Measurements from ENCODE around the gene RNGTT.
"Not testable (repeated sequence)": the region's sequence is repeated elsewhere in the genome, so short reads cannot be mapped to it uniquely, and the experiment has no call there.

The RNGTT gene

GRCh38 chr6:88741071-88741470, 222.3 kb downstream of the RNGTT start:
- in situ Hi-C loops (cut with MboI; ENCODE audit: low sequenced_read_pairs), result no loop called here

GRCh38 chr6:88734544-88734943, 228.9 kb downstream of the RNGTT start:
- in situ Hi-C loops (cut with MboI; ENCODE audit: low sequenced_read_pairs), result no loop called here

GRCh38 chr6:88730611-88731011, 232.8 kb downstream of the RNGTT start:
- in situ Hi-C loops (cut with MboI; ENCODE audit: low sequenced_read_pairs), result no loop called here

GRCh38 chr6:88728756-88729155, 234.7 kb downstream of the RNGTT start:
- in situ Hi-C loops (cut with MboI; ENCODE audit: low sequenced_read_pairs), result no loop called here

- in situ Hi-C loops (cut with MboI; ENCODE audit: low sequenced_read_pairs), result not testable (repeated sequence)
These were observed 237.0 kb downstream of the RNGTT start for GRCh38 chr6:88726409-88726808.

- in situ Hi-C loops (cut with MboI; ENCODE audit: low sequenced_read_pairs), result no loop called here
These were observed 238.1 kb downstream of the RNGTT start for GRCh38 chr6:88725111-88725975.

GRCh38 chr6:88722686-88723085, 240.7 kb downstream of the RNGTT start:
- in situ Hi-C loops (cut with MboI; ENCODE audit: low sequenced_read_pairs), result no loop called here

GRCh38 chr6:88716399-88716798, 247.0 kb downstream of the RNGTT start:
- in situ Hi-C loops (cut with MboI; ENCODE audit: low sequenced_read_pairs), result not testable (repeated sequence)

- in situ Hi-C loops (cut with MboI; ENCODE audit: low sequenced_read_pairs), result no loop called here
These were observed 251.0 kb downstream of the RNGTT start for GRCh38 chr6:88712243-88712936.

- in situ Hi-C loops (cut with MboI; ENCODE audit: low sequenced_read_pairs), result no loop called here
These were observed 253.6 kb downstream of the RNGTT start for GRCh38 chr6:88709819-88710246.

GRCh38 chr6:88708197-88708744, 255.1 kb downstream of the RNGTT start:
- in situ Hi-C loops (cut with MboI; ENCODE audit: low sequenced_read_pairs), result no loop called here

GRCh38 chr6:88705601-88706000, 257.8 kb downstream of the RNGTT start:
- in situ Hi-C loops (cut with MboI; ENCODE audit: low sequenced_read_pairs), result no loop called here

GRCh38 chr6:88704980-88705379, 258.4 kb downstream of the RNGTT start:
- in situ Hi-C loops (cut with MboI; ENCODE audit: low sequenced_read_pairs), result no loop called here

- in situ Hi-C loops (cut with MboI; ENCODE audit: low sequenced_read_pairs), result no loop called here
These were observed 260.4 kb downstream of the RNGTT start for GRCh38 chr6:88702956-88703556.

- in situ Hi-C loops (cut with MboI; ENCODE audit: low sequenced_read_pairs), result no loop called here
These were observed 264.8 kb downstream of the RNGTT start for GRCh38 chr6:88698661-88699060.

- in situ Hi-C loops (cut with MboI; ENCODE audit: low sequenced_read_pairs), result no loop called here
These were observed 267.5 kb downstream of the RNGTT start for GRCh38 chr6:88695937-88696336.

- in situ Hi-C loops (cut with MboI; ENCODE audit: low sequenced_read_pairs), result no loop called here
These were observed 279.7 kb downstream of the RNGTT start for GRCh38 chr6:88683734-88684133.

GRCh38 chr6:88680654-88681053, 282.8 kb downstream of the RNGTT start:
- in situ Hi-C loops (cut with MboI; ENCODE audit: low sequenced_read_pairs), result no loop called here

- in situ Hi-C loops (cut with MboI; ENCODE audit: low sequenced_read_pairs), result no loop called here
These were observed 283.6 kb downstream of the RNGTT start for GRCh38 chr6:88679841-88680240.

GRCh38 chr6:88677356-88677755, 286.1 kb downstream of the RNGTT start:
- in situ Hi-C loops (cut with MboI; ENCODE audit: low sequenced_read_pairs), result no loop called here

GRCh38 chr6:88671624-88672023, 291.8 kb downstream of the RNGTT start:
- in situ Hi-C loops (cut with MboI; ENCODE audit: low sequenced_read_pairs), result no loop called here
